Activated T-helper 1 cell treated with anti-CD3 and anti-CD28 coated beads, Interleukin-12 subunit alpha, Interleukin-12 subunit beta, Interleukin-2, Interleukin-4 antibody, amounts not matched to agents 30 ng/mL and 10 ng/mL and 1 ng/mL, durations not matched to agents 14 hours and 24 hours and 36 hours (primary cell): ENCODE measurements around the gene UNC93B1. TPM values are rescaled to one million over a fixed set of nuclear protein-coding genes. Genes with fewer than 3 reads are reported as not detected.
A peak's percentile ranks its signal among the peaks of the same experiment; 100 is the strongest.
"Not testable (repeated sequence)": the region's sequence is repeated elsewhere in the genome, so short reads cannot be mapped to it uniquely, and the experiment has no call there.

Source experiments
- DNase-seq: peaks from one replicate; pipeline ENCODE4 v3.0.0; 2021; ENCODE audit warnings: low spot score
- H3K27ac Mint-ChIP-seq: one replicate; pipeline ENCODE4 v1.8.0; 2021; ENCODE audit warnings: mild to moderate bottlenecking, mixed read lengths
- H3K27me3 Mint-ChIP-seq: one replicate; pipeline ENCODE4 v1.8.0; 2022; ENCODE audit warnings: mild to moderate bottlenecking, moderate library complexity, mixed read lengths; ENCODE audit not compliant: insufficient read depth
- H3K36me3 Mint-ChIP-seq: one replicate; pipeline ENCODE4 v1.8.0; 2021; ENCODE audit warnings: low read depth, mixed read lengths
- H3K4me1 Mint-ChIP-seq: one replicate; pipeline ENCODE4 v1.8.0; 2021; ENCODE audit warnings: low read depth, mixed read lengths
- H3K4me3 Mint-ChIP-seq: one replicate; pipeline ENCODE4 v1.8.0; 2021; ENCODE audit warnings: mild to moderate bottlenecking, moderate library complexity, mixed read lengths
- H3K9me3 Mint-ChIP-seq: one replicate; pipeline ENCODE4 v1.8.0; 2021; ENCODE audit warnings: mixed read lengths
- intact Hi-C: fragments of 100-400 bp; cut with micrococcal nuclease; formaldehyde crosslinking; loops from one replicate; pipeline ENCODE4 v1.15.1; 2024
- total RNA-seq: library from RNA; stranded (reverse); gene quantifications from 2 replicates; pipeline ENCODE4 v1.2.3, GENCODE V29; 2022

The UNC93B1 gene
- total RNA-seq, 1 donor from 2014 or later: 13.9 TPM

DNA sequence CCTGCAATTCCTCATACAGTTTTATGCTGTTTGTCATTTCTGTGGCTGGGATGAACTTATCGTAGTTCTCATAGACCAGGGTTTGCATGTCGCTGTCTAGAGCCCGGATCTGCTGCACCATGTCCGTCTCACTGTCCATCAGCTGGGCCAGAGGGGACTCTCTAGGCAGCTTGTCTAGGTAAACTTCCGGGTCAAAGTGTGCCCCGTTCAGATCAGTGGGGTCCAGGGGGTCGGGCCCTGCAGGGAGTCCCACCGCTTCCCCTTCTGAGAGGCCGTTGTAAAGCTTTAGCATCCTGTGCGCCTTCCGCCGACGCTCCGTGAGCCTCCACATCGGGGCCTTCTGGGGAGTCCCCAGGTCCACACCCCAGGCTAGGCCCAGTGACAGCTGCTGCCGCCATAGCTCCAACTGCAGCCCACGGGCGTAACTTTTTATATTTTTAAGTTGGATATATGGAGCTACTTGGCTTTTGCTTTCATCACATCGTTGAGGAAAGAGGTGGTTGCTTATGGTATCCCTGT is 38.0 kb downstream of the UNC93B1 start:
- intact Hi-C loops, H3K4me1 Mint-ChIP-seq, DNase-seq, H3K4me3 Mint-ChIP-seq, H3K9me3 Mint-ChIP-seq, H3K36me3 Mint-ChIP-seq, H3K27ac Mint-ChIP-seq: not testable (repeated sequence)
- H3K27me3 Mint-ChIP-seq: peaks cover 11% of the 10 kb centered on the region

DNA sequence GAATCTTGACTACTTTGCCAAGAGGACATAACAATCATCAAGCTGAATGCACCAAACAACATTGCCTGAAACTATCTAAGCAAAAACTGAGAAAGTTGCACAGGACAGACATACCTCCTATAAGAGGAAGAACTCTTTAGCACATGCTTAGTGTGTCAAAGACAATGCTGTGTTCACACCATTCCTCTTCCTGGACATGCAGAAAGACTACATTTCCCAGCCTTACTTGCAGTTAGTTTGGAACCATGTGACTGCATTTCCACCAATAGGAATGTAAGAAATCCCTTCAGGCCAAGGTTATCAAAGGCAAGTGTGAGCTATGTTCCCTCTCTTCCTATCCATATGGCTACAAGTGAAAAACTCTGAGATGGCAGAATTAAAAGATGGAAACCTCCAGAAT is 39.2 kb downstream of the UNC93B1 start:
- H3K27ac Mint-ChIP-seq, H3K4me1 Mint-ChIP-seq, DNase-seq, intact Hi-C loops, H3K9me3 Mint-ChIP-seq, H3K4me3 Mint-ChIP-seq, H3K36me3 Mint-ChIP-seq: not testable (repeated sequence)
- H3K27me3 Mint-ChIP-seq: peaks cover 11% of the 10 kb centered on the region

DNA sequence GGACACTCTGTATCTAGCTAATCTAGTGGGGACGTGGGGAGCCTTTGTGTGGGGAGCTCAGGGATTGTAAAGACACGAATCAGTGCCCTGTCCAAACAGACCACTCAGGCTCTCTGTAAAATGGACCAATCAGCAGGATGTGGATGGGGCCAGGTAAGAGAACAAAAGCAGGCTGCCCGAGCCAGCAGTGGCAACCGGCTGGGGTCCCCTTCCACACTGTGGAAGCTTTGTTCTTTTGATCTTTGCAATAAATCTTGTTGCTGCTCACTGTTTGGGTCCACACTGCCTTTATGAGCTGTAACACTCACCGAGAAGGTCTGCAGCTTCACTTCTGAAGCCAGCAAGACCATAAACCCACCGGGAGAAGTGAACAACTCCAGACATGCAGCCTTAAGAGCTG is 40.0 kb downstream of the UNC93B1 start:
- H3K27ac Mint-ChIP-seq, H3K36me3 Mint-ChIP-seq, H3K9me3 Mint-ChIP-seq, H3K4me1 Mint-ChIP-seq, intact Hi-C loops, H3K4me3 Mint-ChIP-seq, DNase-seq: not testable (repeated sequence)
- H3K27me3 Mint-ChIP-seq: peaks cover 11% of the 10 kb centered on the region

DNA sequence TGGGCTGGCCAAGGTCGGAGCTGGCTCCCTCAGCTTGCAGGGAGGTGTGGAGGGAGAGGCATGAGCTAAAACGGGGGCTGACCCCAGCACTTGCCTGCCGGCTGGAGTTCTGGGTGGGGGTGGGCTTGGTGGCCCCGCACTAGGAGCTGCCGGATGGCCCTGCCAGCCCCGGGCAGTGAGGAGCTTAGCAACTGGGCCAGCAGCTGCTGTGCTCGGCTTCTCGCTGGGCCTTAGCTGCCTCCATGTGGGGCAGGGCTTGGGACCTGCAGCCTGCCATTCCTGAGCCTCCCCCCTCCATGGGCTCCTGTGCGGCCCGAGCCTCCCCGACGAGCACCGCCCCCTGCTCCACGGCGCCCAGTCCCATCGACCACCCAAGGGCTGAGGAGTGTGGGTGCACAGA is 40.7 kb downstream of the UNC93B1 start:
- H3K27ac Mint-ChIP-seq, H3K9me3 Mint-ChIP-seq, intact Hi-C loops, H3K36me3 Mint-ChIP-seq, H3K4me1 Mint-ChIP-seq, DNase-seq, H3K4me3 Mint-ChIP-seq: not testable (repeated sequence)
- peaks cover 11% of the 10 kb centered on the region for H3K27me3 Mint-ChIP-seq

DNA sequence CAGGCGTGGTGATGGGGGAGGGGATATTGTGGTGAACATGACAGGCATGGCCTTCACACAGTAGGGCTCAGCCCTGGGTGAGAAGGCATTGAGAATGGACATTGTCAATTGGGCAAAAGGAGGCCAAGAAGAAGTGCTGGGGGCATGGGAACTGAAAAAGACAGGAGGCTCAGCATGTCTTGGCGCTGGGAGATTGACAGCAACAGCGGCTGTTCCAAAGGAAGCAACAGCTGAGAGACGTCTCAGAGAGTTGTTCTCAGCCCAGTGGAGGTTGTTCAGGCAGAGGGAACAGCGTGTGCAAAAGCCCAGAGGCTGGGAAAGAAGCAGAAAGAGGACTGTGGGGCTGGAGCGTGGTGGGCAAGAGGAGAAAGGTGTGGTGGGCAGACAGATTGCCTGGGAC is 47.7 kb downstream of the UNC93B1 start:
- H3K27ac Mint-ChIP-seq, H3K4me1 Mint-ChIP-seq, H3K9me3 Mint-ChIP-seq, H3K36me3 Mint-ChIP-seq, DNase-seq, intact Hi-C loops: not testable (repeated sequence)
- Mint-ChIP-seq H3K27me3 (peaks cover 28% of the 10 kb centered on the region), H3K4me3 (peak overlapping the region; percentile 54)

DNA sequence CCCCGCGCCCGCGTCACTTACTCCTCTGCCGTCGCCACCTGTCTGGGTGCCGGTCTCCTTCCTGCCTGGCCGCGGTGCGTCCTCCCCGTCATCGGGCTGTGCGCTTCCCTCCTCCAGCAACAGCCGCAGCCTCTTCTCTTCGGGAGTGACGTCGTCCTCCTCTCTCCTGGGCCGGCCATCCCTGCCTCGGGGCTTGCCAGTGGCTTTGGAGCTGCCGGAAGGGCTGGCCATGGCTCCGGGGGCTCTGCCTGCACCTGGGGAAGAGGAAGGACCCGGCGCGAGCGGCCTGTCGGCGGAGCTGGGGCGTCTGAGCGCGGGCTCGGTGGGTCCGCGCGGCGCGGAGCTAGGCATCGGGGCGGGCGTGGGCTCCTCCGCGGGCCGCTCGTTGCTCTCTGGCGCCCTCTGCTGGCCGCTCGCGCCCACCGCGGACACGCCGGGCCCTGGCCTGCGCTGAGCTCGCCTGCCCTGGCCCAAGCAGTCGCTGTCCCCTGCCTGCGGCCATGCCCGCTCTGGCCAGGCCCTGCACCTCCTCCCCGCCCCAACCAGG is 48.4 kb downstream of the UNC93B1 start:
- Mint-ChIP-seq H3K27ac (peak overlapping the region; percentile 52), H3K27me3 (peaks cover 25% of the 10 kb centered on the region), H3K4me3 (peak overlapping the region; percentile 79)
- intact Hi-C loops: loop anchor here (1.0 kb wide), 1 partner anchor 95 kb away; no protein-coding TSS in a partner anchor
- not testable (repeated sequence) for H3K36me3 Mint-ChIP-seq, H3K9me3 Mint-ChIP-seq, H3K4me1 Mint-ChIP-seq
- peak; percentile 73 for DNase-seq

DNA sequence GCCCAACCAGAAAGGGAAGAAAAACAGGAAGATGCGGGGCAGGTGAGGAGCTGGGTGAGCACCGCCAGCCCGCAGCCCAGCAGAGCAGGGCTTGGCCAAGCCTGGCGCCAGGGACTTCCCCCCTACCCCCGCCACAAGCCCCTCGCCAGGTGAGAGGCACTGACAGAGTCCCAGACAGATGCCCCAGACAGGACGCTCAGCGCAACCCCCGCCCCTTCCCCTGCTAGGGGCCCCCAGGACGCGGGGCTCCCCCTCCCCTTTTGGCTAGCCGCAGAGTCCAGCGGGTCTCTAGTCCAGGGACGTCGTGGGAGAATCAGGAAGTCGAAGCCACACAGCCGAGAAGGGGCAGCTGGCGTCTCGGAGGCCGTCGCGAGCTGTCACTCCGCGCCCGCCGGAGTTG is 48.9 kb downstream of the UNC93B1 start:
- peaks cover 25% of the 10 kb centered on the region for H3K27me3 Mint-ChIP-seq
- H3K4me3 Mint-ChIP-seq: peak overlapping the region; percentile 71
- intact Hi-C loops: loop anchor here (1.0 kb wide), 1 partner anchor 95 kb away; no protein-coding TSS in a partner anchor
- not testable (repeated sequence) for H3K36me3 Mint-ChIP-seq, DNase-seq, H3K27ac Mint-ChIP-seq, H3K4me1 Mint-ChIP-seq, H3K9me3 Mint-ChIP-seq

DNA sequence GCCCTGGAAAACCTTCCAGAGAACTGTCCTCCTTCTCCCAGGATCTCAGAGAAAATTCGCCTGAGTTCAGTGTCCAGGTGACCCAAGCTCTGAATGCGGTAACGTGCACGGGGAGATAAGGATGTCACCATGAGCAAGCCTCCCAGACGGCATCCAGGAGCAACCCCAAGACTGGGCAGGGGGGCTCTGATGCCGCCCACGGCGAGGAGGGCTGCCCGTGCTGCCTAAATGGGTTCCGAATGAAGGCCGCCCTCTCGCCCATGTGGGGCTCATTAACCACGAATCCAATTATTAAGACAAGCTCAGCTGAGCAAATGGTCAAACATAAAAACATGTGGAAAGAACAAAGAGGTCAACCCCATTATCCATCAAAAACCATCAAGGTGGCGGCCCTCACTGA is 49.6 kb downstream of the UNC93B1 start:
- Mint-ChIP-seq H3K27me3 (peaks cover 25% of the 10 kb centered on the region), H3K4me3 (peak overlapping the region; percentile 71)
- H3K27ac Mint-ChIP-seq, H3K36me3 Mint-ChIP-seq, H3K9me3 Mint-ChIP-seq, intact Hi-C loops, DNase-seq, H3K4me1 Mint-ChIP-seq: not testable (repeated sequence)

DNA sequence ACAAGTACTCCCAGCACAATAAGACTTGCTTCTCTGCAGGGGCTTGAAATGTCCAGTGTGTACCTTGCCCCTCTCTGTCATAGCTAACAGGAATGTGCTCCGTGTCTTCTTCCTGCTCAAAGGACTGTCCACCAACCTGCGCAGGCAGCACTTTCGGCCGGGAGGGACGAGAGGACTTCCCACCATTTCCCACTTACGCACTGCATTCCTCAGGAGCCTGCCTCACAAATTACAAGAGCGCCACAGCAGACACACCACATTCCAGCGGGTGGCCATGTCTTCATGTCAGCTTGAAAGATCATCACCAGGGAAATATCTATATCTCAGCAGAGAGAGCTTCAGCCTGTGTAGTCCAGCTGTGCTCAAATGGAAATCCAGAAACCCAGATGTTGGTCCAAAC is 53.2 kb downstream of the UNC93B1 start:
- DNase-seq, H3K4me1 Mint-ChIP-seq, H3K36me3 Mint-ChIP-seq, intact Hi-C loops, H3K27ac Mint-ChIP-seq, H3K9me3 Mint-ChIP-seq, H3K4me3 Mint-ChIP-seq: not testable (repeated sequence)
- H3K27me3 Mint-ChIP-seq: peaks cover 11% of the 10 kb centered on the region

DNA sequence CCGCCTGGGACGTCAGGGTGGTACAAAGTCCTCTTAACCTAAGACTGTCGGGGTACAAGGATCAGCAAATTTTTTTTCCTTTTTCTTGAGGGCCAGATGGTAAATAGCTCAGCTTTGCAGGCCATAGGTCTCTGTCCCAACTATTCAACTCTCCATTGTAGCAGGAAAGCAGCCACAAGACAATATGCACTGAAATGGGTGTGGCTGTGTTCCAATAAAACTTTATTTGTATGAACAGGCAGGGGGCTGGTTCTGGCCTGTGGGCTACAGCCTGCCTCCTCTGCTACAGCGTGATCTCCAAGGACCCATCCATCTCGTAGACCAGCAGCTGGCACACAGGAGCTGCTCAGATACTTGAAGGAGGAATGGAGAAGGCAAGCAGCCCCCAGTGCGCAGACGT is 56.1 kb downstream of the UNC93B1 start:
- not testable (repeated sequence) for H3K4me3 Mint-ChIP-seq, H3K9me3 Mint-ChIP-seq, H3K27ac Mint-ChIP-seq

DNA sequence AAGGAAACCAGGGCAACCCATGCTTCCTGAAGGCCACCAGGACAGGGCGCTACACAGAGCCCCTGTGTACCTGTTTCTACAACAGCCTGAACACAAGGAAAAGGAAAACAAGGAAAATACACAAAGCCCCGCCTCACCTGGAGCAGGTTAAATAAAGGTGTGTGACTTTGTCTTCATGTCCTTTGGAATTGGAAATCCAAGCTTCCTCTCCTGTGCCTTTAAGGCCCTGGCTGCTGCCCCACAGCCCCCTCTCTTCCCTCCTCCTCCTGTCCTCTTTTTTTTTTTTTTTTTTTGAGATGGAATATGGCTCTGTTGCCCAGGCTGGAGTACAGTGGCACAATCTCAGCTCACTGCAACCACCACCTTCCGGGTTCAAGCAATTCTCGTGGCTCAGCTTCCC is 57.5 kb downstream of the UNC93B1 start:
- H3K27ac Mint-ChIP-seq, DNase-seq, H3K4me1 Mint-ChIP-seq, H3K9me3 Mint-ChIP-seq, intact Hi-C loops, H3K27me3 Mint-ChIP-seq, H3K36me3 Mint-ChIP-seq, H3K4me3 Mint-ChIP-seq: not testable (repeated sequence)

More for the DNA sequence above, 56.1 kb downstream of the UNC93B1 start:
- H3K4me1 Mint-ChIP-seq, H3K36me3 Mint-ChIP-seq, intact Hi-C loops, DNase-seq, H3K27me3 Mint-ChIP-seq: not testable (repeated sequence)

DNA sequence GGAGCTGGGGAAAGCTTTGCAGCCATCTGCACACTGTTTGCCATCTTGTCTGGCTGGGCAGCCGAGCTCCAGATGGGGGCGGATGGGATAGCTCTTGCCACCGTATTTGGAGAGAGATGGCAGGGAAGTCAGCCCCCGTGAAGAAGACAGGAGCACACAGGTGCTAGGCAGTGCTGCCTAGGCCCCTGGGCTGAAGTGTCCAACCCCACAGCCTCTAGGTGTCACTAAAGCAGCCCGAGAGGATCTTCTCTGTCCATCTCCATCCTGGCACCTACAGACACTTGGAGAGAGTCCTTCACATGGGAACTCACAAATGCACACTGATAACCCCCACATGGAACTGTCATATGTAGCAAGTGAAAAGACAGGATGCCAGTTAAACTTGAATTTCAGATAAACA is 60.5 kb downstream of the UNC93B1 start:
- H3K4me3 Mint-ChIP-seq, DNase-seq, intact Hi-C loops, H3K36me3 Mint-ChIP-seq, H3K27me3 Mint-ChIP-seq, H3K27ac Mint-ChIP-seq, H3K4me1 Mint-ChIP-seq, H3K9me3 Mint-ChIP-seq: not testable (repeated sequence)
